Stimulated activated CD4-positive, alpha-beta T cell treated with anti-CD3 and anti-CD28 coated beads, Interleukin-15, amount 100 ng/mL, for 48 hours (primary cell): ENCODE results near the gene ANGPTL8.

Experiments used
- DNase-seq, 2 donors: peaks; one replicate each; pipeline ENCODE4 v3.0.0-alpha.2; 2020; ENCODE audit warnings: low read depth in 2 of 2

The ANGPTL8 gene, protein sequence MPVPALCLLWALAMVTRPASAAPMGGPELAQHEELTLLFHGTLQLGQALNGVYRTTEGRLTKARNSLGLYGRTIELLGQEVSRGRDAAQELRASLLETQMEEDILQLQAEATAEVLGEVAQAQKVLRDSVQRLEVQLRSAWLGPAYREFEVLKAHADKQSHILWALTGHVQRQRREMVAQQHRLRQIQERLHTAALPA

DNA sequence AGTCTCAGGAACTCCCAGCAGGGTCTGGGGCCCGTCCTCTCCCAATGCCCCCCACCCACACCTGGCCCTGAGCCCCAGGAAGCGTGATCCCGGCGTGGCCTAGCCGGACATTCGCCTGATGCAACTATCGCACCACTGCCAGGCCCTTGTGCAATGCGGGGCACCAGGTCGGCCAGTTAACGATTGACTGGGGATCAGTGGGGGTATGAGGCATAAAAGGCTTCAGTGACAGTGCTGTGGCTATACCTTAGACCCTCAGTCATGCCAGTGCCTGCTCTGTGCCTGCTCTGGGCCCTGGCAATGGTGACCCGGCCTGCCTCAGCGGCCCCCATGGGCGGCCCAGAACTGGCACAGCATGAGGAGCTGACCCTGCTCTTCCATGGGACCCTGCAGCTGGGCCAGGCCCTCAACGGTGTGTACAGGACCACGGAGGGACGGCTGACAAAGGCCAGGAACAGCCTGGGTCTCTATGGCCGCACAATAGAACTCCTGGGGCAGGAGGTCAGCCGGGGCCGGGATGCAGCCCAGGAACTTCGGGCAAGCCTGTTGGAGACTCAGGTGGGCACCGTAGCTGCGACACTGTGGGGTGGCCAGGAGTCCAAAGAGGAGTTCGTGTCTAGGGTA is at the start of gene ANGPTL8:
ANGPTL8 (plus strand) TSS at position 243 of the 624 bp plus-strand sequence; CDS start at position 262, 19 bp downstream.
- no peak for DNase-seq

DNA sequence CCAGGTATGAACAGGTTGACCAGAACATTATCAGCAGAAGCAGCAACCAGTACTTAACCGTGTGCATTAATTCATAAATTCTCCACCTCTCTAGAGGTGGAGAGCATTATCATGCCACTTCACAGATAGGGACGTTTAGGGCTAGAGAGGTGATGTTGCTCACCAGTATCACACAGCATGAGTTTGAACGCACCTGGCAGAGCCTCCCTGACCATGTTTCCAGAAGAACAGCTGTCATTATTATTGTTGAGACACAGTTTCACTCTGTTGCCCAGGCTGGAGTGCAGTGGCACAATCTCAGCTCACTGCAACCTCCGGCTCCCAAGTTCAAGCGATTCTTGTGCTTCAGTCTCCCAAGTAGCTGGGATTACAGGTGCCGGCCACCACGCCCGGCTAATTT is 48.9 kb upstream of the ANGPTL8 start:
- no peak for DNase-seq

DNA sequence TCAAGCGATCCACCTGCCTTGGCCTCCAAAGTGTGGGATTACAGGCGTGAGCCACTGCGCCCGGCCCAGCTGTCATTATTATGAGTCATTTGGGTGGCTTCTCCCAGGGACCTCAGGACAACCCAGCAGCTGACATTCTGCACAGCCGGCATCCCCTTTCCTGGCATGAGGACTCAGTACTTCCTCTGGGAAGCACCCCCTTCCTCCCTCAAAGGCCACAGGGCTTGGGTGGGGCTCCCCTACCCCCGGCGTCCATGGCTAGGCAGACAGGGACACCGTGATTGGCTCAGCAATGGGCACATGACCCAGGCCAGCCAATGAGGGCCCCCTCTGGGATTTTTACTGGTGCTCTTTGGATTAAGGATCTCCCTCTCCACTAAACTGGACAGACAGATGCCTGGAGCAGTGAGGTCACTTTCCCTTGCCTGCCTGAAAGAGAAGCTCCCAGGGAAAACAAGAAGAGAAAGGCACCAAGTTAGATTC is 48.1 kb upstream of the ANGPTL8 start:
- no peak for DNase-seq

DNA sequence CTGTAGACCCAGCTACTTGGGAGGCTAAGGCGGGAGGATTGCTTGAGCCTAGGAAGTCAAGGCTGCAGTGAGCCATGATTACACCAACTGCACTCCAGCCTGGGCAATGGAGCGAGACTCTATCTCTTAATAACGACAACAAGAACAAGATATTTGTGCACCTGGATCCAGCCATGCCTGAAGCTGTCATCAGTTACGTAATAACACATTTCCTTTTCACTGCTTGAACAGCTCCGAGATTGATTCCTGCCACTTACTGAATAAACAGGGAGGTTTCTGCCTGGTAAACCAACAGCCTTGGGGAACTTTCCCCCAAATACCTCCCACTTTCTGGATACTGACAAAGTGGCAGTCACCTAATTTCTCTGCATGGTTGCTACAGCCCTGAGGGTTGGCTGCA is 47.5 kb upstream of the ANGPTL8 start:
- no peak for DNase-seq

DNA sequence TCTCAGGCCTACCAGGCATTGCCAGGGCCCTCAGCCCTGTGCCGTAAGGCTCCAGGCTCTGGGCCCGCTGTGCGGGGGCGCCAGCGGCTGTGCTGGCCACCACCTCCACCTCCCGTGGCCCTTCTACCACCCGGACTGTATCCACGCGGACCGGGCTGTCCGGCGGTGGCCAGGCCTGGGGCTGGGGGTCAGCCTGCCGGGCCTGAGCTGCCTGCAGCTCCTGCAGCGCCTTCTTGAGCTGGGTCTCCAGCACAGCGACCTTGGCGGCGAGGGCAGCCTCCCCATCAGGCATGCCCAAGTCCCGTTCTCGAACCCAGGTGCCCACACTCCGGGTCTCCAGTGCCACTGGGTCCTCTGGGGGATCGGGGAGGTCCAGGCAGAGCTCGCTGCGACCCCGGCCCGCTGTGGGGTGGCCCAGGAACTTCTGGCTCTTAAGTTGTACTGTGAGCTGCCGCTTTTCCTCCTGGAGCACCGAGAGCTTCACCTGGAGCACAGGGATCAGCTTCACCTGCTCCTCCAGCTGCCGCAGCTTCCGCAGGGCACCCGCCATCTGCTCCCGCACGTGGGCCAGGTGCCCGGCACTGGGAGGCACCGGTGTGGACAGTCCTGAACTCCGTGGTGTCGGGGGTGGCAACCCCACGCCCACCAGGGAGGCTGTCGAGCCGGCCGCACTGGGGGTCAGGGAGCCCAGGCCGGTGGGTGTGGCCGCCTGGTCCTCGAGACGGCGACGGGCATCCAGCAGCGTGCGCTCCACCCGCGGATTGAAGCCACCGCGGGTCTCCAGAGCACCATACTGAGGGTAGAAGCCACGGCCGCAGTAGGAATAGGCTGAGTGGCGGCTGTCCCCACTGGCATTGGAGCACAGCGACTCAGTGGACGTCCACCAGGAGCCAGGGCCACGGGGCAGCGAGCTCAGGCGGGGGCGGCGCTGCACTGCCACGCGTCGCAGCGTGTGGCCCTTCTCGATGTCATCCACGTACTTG is 46.2 kb upstream of the ANGPTL8 start:
- DNase-seq: no peak

DNA sequence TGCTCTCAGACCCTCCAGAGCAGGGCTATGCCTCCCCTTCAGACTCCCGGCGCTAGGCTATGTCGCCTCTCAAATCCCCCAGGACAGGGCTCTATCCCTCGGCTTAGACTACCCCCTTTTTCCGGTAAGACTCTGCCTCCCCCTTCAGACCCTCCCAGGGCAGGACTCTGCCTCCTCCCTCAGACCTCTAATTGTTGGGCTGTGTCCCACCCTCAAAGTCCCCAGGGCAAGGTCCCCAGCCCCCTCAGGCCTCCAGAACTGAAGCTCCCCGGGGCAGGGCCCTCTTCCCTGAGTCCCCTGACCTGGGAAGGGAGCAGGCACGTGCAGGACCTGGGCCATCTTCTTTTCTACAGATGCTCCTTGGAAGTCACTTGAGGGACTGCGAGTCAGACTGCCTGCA is 45.2 kb upstream of the ANGPTL8 start:
- DNase-seq: no peak

DNA sequence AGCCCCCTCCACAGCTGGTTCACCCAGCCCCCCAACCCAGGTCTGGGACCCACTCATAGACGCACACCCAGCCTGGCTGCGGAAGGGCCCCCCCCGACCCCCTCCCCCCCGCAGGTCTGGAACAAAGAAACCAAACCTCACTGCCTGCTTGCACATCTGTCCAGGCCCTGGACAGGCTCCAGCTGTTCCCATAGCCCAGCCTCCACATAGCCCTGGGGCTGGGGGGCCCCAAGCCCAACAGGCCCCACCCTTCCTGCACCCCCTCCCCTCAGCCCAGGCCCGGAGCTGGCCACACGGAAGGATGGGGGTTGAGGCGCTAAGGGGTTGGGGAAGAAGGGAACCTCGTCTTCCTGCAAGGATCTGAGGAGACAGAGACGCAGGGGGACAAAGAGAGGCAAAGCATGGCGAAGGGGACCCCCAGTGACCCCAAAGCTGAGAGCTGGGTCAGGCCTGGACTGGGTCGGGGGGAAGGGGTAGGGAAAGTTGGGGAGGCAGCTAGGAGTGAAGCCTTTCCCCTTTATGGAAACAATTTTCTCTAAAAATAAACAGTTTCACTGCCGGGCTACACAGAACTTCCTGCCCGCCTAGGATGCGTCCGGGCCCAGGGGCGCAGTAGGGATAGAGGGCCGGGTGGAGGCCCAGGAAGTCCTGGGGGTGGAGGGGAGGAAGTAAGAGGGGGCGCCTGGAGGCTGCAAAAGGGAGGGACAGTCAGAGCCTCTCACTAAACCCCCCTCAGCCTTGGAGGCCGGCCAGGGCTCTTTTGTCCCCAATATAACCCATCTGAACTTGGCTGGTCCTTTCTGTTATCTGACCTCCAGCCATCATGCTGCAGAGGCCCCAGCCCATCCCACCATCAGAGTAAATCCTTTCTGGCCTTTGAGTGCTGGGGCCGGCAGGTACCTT is 44.5 kb upstream of the ANGPTL8 start:
- no peak for DNase-seq

DNA sequence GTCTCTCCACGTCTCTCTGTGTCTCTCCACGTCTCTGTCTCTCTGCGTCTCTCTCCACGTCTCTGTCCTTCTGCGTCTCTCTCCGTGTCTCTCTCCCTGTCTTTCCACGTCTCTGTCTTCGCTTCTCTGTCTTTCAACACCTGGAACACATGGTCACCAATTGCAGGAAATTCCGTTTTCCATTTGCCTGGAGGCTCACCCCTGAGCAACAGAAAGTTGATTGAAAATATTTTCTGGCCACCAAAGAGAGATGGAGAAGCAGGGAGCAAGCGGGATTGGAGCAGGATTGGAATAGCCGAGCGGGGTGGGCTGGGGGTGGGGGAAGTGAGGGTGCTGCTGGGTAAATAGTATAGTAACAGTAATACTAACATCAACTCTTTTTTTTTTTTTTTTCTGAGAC is 43.7 kb upstream of the ANGPTL8 start:
- no peak for DNase-seq

DNA sequence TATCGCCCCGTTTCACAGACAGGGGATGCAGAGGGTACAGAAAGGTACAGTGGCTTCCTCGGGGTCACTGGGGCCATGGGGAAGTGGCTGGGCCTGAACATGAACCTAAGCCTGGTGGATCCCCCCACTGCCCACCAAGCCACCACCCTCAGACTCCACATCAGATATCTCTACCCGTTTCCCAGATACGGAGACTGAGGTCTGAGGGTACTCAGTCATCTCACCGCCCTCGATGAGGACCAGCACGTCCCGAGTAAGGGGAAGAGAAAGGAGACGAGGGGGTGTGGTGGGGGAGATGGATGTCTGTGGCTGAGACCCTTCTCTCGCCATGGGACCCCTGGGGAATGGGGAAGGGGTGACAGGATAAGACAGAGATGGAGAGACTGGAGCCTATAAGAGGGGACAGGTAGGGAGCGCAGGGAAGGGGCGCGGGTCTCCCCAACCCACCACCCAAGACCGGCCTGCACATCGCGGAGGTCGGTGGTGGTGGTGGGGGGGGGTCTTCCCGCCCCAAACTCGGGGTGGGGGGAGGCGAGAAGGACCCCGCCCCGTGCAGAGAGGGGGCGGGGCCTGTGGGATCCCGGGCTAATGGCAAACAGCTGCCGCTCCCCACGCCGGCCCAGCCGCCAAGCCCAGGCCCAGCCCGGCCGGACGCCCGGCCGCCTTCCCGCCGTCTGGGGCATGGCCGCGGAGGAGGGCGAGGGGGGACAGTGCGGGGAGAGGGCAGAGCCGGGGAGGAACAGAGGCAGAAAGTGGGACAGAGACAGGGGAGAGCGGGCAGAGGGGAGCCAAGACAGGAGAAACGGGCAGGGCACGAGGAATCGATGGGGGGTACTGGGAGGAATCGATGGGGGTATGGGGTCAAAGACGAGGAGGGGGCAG is 42.8 kb upstream of the ANGPTL8 start:
- no peak for DNase-seq

DNA sequence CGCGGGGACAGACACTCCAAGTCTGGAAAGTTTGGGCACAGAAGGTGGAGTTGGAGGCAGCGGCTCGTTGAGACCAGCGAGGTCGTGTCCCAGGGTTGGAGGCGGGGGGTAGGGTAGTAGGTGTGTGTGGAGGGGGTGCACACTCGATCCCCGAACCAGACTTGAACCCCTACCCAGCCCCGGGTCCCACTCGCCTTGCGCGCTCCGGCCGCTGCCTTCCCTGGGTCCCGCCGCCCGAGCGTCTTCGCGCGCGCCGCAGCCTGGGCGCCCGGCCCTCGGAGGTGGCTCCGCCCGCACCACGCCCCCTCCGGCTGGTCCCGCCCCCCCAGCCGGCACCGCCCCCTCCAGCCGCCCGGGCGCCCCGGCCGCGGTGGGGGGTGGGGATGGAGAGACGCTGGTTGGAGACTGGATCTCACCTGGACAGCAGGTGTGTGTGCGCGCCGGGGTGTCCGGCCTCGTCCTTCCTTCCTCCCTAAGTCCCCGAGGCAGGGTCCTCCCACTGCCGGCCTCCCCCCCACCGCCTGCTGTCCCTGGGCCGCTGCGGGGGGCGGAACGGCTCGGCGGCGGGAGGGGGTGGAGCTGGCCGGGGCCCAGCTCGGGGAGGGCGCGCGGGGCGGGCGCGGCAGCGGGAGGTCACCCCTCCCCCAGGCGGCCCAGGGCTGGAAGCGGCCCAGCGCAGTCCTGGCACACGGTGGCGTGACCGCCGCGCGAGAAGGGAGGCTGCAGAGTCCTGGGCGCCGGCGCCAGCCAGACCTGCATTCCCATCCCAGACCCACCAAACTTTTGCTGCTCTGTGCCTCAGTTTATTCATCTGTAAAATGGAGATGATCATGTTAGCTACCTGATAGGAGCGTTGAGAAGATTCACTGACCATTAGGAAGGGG is 41.9 kb upstream of the ANGPTL8 start, which contains the start of gene KANK2:
KANK2 (minus strand) TSS at position 255 of the 884 bp plus-strand sequence. CDS start 3,034 bp downstream, outside the sequence.
- DNase-seq: peak; percentile 37 to 74

DNA sequence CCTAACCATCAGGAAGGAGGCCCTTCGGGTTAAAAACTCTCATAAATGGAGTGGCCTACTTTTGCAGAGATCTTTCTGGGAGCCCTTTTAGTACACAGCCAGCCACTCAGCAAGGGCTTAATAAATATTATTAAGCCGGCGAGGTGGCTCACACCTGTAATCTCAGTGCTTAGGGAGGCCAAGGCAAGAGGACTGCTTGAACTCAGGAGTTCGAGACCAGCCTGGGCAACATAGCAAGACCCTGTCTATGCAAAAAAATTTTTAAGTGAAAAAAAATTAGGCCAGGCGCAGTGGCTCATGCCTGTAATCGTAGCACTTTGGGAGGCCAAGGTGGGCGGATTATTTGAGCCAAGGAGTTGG is 41.3 kb upstream of the ANGPTL8 start:
- no peak for DNase-seq

DNA sequence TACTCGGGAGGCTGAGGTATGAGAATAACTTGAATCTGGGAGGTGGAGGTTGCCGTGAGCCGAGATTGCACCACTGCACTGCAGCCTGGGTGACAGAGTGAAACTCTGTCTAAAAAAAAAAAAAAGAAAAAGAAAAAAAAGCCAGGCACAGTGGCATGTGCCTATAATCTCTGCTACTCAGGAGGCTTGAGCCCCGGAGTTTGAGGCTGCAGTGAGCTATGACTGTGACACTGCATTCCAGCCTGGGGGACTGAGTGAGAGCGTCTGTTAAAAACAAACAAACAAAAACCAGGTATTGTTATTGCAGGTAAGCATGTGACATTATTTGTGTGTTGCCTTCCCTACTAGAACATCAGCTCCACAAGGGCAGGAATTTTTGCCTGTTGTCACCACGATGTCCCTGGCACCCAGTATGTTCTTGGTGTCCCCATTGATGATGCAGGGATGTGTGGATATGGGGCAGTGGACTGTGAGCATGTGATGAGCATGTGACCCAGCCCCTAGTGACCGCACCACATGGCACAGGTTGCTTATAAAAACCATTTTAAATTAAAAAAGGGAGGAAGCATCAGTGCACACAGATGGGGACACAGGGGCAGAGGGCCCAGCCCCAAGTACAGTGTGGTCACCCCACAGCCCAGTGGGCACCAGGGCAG is 40.5 kb upstream of the ANGPTL8 start:
- DNase-seq: no peak

DNA sequence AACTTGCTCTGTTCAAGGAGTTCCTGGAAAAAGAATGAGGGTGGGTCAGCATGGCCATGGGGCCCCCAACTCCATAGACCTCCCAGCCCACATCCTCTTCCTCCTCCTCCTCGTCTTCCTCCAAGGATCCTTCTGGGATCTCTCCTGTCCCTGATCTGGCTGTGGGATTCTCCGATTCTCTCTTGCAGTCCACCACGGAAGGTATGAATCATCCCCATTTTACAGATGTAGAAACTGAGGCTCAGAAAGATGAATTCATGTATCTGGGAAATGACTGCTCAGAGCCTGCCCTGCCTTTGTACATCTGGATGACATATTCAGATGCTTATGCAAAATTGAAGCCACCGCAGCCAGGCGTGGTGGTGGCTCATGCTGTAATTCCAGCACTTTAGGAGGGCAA is 39.9 kb upstream of the ANGPTL8 start:
- DNase-seq: no peak

DNA sequence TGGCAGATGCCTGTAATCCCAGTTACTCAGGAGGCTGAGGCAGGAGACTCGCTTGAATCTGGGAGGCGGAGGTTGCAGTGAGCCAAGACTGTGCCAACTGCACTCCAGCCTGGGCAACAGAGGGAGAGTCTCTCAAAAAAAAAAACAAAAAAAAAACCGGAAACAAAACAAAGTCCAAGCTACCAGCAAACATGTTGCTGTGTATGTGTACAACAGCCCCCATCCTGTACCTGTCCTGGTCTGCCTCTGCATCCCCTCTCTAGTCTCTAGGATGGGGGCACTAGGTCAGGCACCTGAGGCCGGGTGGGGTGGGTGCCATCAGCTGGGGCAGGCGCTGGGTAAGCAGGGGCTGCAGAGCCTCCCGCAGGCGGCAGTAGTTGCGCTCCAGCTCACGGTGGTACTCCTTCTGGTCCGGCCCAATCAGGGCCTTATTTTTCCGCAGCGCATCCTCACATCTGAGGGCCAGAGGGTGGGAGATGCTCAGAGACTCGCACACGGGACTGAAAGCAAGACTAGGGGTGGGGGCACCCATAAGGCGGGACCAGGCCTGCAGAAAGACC is 39.3 kb upstream of the ANGPTL8 start:
- no peak for DNase-seq

DNA sequence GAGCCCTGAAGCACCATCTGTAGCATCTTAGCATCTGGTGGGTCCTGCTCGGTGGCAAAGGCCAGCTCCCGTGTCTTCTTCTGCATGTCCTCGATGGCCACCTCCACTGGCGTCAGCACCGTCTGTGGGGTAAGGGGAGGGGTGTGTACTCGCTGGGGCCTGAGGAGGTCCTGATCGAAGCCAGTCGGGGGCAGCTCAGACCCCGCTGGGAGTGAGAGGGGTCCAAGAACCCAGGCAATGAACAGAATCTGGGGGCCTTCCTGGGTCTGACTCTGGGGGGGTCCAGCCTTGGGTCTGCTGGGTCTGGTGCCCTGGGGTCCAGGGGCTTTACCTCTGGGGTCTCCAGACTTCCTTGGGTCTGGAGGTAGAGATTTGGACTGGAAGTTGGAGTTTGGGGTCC is 38.5 kb upstream of the ANGPTL8 start:
- no peak for DNase-seq

DNA sequence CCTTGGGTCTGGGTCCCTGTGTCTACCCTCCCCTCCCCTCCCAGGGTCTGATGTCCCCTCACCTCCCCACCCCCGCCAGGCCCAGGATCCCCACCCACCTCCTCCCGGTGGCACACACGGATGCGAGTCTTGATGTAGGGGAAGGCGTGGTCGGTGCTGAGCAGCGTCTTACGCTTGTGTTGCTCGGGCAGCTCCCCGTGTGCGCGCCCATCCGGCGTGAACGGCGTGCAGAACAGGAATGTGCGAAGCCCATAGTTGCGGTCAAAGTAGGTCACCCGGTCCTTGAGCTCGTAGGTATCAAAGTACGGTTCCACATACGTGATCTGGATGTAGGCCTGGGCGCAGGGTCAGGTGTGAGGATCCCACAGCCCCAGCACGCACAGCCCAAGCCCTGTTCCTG is 37.6 kb upstream of the ANGPTL8 start:
- DNase-seq: no peak

DNA sequence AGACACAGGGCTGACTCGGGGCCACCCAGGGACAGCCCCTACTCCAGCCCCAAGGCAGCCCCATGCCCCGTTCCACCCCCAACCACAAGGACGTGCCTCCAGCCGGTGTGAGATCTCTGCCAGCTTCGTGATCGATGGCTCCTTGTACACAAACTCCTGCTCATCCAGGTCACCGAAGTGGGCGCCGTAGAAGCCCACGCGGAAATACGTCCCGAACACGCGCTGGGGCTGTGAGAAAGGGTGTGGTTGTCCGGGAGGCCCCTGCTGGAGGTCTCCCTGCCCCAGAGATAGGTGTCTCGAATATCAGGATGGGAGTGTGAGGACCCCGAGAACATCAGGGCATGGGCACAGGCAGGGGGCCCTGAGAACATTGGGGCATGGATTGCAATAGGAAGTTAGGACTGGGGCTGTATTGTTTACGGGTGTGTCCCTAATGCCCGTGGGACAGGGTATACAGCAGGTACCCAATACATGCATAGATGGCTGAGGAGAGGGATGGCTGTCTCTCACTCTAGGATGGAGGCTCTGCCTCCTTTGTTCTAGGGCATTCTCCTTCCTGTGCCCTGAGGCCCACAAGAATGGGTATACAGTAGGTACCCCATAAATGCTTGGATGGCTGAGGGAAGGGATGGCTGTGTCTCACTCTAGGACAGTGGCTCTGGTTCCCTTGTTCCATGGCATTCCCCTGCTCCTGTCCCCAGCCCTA is 36.8 kb upstream of the ANGPTL8 start:
- DNase-seq: no peak
